ENCODE results near the gene MACROD1.

DNA sequence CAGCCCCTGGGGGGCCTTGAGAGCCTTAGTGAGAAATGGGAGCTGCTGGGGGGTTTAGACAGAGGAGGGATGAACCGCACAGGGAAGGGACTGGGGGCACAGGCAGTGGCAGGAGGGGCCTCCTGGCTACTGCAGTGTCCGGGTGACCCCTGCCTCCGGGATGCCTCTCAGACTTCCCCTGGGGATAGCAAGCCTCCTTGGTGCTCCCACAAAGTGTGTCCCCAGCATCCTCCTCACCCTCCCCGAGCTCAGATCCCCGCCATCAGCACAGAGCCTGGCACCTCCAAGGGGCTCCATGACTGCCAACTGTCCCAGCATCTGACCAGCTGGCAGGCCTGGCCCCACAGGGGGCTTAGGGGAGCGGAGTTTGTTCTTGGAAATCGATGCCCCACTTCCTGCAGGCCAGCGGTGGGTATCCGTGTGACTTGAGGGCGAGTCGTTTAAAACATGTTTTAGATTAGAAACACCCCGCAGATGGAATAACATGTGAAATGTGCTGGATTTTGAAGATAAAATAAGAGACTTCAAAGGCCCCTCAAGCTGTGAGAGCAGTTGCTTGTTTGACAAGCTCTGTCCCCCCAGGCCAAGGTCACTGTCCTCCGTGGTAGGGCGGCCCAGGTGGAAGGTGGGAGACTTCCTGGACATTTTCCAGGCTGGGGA is 143.7 kb downstream of the MACROD1 start:
- TF ChIP-seq GATA2 (IDR thresholded peaks at IDR 0.05; ENCODE audit: low read depth, low read length) (no peak), GATA3 (IDR thresholded peaks at IDR 0.05; ENCODE audit: low read depth, low read length) (no peak)
